T-helper 2 cell (primary cell): ENCODE results near the gene NOP14.
"Not testable (repeated sequence)": the region's sequence is repeated elsewhere in the genome, so short reads cannot be mapped to it uniquely, and the experiment has no call there.

Experiments
- DNase-seq, 5 experiments: peaks; one replicate each; pipeline versions ENCODE4 v3.0.0 to v3.0.0-alpha.2; 2012 to 2022
- total RNA-seq, 2 donors: gene quantifications; one replicate each; lab custom pipeline; 2026; lab: John Stamatoyannopoulos, UW

NOP14 gene
- total RNA-seq, result 68.2 to 73.3 reads per million in 2 donors

DNA sequence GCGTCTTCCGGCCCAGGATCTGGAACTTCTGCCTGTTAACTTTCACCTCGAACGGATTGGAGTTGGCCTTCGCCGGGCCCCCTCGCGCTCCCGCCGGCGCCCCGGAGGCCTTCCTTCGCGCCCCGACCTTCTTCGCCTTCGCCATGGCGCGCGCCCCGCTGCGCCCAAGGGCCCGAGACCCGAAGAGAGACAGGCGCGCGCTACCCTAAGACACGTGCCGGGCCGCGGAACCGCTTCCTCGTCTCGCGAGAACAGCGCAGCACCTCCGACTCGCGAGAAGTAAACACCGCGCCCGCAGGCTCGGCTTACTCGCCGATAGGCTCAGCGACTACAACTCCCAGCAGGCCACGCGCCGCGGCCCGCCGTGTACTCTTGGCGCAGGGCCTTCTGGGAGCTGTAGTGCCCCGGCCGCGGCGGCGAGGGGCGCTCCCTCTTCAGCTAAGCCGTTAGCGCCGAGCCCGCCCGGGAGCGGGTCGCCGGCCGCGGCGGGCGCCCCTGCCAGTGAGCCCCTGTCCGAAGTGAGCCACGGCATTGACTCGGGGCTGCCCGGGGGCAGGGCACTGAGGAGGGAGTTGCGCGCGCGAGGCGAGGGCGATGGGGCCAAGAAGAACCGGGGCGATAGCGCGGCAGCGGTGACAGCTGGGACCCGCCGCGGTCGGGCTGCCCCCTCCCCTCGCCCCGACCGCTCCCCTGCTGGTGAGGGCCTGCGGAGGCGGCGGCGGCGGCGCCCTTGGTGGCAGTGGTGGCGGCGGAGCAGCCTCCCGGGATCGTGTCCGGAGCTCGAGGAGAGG lies at the start of gene NOP14, which contains the start of gene GRK4:
Gene NOP14, minus strand, starts transcription at position 232 of the 791 bp plus-strand sequence. Its CDS starts 87 bp downstream, at position 145.
Gene GRK4, plus strand, starts transcription at position 397 of the 791 bp plus-strand sequence. CDS start 500 bp downstream, outside the sequence.
- DNase-seq, result peak; percentile 94 to 99 (median 96)

GRCh38 chr4:3011456-3012220 lies 48.4 kb upstream of the NOP14 start:
- DNase-seq, result no peak

GRCh38 chr4:3010998-3011397 lies 47.8 kb upstream of the NOP14 start:
- no peak for DNase-seq

GRCh38 chr4:3010577-3010976 lies 47.4 kb upstream of the NOP14 start:
- DNase-seq, result no peak

DNA sequence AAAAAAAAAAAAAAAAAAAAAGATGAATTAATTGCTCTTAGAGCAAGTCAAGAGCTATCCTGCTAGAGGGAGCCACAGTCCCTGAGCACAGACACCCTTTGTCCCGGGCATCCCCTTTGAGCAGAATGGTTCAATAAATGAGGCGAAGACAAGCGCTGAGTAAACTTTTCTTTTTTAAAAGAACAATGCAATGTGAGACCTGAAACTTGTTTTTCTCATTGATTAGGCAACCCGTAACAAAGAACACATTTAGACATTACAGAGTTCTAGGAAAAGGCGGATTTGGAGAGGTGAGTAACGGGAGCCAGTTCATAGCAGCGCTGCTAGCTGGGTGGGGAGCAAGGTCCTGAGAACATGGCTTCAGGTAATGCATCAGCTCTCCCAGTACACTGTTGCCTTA lies 46.2 kb upstream of the NOP14 start:
- DNase-seq, result peak in 1 of 5 experiments; percentile 71

GRCh38 chr4:3007724-3008123 lies 44.5 kb upstream of the NOP14 start:
- no peak for DNase-seq

DNA sequence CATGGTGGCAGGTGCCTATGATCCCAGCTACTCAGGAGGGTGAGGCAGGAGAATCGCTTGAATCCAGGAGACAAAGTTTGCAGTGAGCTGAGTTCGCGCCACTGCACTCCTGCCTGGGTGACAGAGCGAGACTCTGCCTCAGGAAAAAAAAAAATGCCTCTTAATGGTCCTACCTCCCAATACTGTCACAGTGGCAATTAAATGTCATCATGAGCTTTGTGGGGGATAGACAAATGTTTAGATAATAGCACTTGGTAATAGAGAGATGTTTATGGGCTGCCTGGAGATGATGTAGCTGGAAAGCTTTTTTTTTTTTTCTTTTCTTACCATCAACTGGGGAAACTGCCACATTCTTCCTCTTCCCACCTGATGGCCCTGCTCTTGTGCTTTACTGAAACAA lies 33.2 kb upstream of the NOP14 start:
- DNase-seq, result no peak

- DNase-seq, result no peak
Measured at GRCh38 chr4:2995546-2996265, 32.5 kb upstream of the NOP14 start.

DNA sequence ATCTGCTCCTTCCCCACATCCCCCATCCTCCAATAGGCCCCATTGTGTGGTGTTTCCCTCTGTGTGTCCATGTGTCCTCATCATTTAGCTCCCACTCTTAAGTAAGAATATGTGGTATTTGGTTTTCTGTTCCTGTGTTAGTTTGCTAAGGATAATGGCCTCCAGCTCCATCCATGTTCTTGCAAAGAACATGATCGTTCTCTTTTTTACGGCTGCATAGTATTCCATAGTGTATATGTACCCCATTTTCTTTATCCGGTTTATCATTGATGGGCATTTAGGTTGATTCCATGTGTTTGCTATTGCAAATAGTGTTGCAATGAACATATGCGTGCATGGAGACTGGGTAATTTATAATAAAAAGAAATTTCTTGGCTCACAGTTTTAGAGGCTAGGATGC lies 31.7 kb upstream of the NOP14 start:
- no peak for DNase-seq

- no peak for DNase-seq
Measured at GRCh38 chr4:2991243-2991642, 28.0 kb upstream of the NOP14 start.

- DNase-seq, result not testable (repeated sequence)
Measured at GRCh38 chr4:2983715-2984114, 20.5 kb upstream of the NOP14 start.

DNA sequence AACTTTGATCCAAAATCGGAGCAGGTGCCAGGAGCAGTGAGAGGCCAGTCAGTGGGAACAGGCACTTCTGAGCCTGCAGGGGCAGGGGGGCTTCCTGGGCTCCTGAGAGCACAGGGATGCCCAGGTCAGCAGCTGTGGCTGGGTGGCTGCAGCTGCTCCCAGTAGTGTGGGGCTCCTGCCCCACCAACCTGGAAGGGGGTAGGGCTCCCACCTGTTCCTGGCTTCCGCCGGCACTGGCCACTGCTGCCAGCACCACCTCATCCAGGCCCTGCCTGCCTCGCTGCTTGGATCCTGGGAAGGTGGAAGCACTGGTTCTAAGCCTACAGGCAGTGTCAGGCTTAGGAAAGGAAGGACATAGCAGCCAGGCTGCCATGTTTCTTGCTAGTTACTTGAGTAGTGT lies 18.8 kb upstream of the NOP14 start:
- DNase-seq, result no peak

DNA sequence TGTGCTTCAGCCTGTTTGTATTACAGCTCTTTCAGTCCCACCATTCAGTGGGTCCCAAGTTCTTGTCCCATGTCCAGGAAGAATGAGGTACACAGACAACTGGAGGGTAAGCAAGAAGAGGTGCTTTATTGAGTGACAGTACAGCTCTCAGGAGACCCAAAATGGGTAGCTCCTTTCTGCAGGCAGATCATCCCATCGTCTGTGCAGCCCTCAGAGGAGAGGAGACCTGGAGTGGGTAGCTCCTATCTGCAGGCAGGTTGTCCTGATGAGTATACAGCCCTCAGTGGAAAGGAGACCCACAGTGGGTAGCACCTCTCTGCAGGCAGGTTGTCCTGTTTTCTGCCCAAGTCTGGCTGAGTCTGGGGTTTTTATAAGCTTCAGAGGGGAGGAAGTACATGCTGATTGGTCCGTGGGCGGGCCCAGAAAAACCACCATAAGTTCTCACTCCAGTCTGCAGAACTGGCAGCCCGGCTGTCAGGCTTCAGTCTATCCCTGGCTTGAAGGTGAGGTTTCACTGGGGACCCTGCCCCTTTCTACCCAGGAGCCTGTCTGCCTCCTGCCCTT lies 18.1 kb upstream of the NOP14 start:
- peak in 1 of 5 experiments; percentile 6 for DNase-seq

- DNase-seq, result no peak
Measured at GRCh38 chr4:2977211-2978088, 14.2 kb upstream of the NOP14 start.

DNA sequence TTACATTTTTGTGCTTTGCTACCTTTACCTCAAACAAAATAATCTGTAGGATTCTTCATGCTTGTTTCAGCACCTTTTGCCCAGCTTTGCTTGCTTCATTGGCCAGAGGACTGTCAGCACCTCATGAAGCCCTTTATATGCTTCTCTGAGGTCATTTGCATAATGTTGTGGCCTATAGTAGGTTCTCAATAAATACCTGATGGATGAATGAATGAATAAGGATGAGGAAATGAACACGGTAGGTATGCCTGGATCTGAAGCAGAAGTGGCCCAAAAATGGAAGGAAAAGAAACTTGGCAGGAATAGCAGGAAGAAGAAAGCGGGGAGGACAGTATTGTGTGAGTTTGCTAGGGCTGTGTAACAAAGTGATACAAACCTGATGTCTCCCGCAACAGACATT lies 8.1 kb upstream of the NOP14 start:
- no peak for DNase-seq

GRCh38 chr4:2968381-2968780 lies 5.2 kb upstream of the NOP14 start:
- no peak for DNase-seq

- no peak for DNase-seq
Measured at GRCh38 chr4:2965262-2965661, 2.1 kb upstream of the NOP14 start.

DNA sequence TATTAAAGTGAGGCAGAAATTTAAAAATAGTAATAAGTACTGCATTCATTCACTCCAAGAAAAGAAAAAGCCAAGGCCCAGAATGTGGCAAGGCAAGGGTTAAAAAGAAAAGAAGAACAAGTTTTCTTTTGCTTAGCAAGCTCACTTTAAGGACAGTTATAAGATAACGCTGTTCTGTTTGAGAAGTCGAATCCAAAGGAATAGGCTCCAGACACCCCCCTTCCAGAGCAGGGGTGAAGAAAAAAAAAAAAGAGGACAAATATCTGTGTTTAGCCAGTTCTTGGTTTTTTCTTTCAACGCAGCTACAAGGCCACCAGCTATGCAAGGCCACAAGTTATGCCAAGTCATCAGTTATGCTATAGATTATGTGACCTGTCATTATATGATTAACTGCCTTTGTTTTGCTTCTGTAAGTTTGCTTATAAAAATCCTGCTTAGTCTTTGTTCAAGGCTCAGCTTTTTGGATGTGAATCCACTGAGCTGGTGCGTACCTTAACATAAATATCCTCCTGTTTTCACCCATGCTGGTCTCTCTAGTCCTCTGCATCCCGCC lies 1.6 kb upstream of the NOP14 start:
- DNase-seq, result no peak

GRCh38 chr4:2963966-2964471 lies 813 bp upstream of the NOP14 start:
- peak in 1 of 5 experiments; percentile 70 for DNase-seq

DNA sequence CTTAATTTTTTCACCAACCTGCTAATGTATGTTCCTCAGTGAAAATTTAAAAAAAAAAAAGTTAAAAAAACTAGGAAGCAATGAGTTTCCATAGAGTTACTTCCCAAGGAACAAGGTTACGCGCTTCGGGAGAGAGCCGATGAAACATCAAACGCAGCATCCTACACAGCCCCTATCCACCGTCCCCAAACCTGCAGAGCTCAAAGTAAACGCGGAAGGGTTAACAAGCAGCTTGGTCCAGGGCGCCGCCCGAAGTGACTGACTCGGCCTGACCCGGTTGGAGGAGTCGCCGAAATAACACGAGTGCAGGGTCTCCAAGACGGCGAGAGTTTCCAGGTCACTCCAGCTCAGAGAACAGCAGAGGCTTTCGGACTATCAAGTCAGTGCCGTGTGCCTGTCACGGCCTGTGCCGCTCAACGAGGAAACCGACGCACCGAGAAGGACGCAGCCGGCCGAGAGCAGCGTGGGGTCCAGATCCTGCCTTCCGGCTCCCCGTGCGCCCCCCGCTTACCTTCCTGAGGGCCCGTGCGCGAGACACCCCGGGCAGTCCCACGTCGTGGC lies 512 bp downstream of the NOP14 start:
- DNase-seq, result peak in 2 of 5 experiments; percentile 13 to 55
